ENCODE results near the gene HERC4.
"Not testable (repeated sequence)": the region's sequence is repeated elsewhere in the genome, so short reads cannot be mapped to it uniquely, and the experiment has no call there.

Gene HERC4

DNA sequence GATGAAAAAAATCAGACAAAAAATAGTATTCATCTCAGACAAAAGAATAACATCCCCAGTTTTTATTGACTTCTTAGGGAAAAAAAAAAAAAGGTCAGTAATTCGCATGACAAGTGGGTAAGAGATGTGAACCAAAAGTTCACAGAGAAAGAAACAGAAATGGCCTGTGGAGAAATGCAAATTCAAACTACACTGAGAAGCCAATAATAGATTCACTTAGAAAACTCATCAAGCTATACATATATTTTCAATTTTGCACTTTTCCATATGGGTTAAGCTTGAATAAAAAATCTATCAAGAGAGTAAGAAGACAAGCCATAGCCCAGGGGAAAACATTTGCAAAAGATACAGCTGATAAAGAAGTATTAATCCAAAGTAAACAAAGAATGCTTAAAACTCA lies 28.0 kb downstream of the HERC4 start:
- DNase-seq = no peak

DNA sequence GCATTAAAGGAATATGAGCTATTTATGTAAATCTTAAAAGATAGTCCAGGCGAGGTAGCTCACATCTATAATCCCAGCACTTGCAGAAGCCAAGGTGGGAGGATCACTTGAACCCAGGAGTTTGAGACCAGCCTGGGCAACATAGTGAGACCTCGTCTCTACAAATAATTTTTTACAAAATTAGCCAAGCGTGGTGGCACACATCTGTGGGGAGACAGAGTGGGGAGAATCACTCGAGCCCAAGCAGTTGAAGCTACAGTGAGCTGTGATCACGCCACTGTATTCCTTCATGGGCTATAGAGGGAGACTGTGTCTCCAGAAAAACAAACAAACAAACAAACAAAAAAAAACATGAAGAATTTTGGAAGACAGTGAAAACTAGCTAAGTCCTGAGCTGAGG lies 28.4 kb downstream of the HERC4 start:
- no peak for DNase-seq

DNA sequence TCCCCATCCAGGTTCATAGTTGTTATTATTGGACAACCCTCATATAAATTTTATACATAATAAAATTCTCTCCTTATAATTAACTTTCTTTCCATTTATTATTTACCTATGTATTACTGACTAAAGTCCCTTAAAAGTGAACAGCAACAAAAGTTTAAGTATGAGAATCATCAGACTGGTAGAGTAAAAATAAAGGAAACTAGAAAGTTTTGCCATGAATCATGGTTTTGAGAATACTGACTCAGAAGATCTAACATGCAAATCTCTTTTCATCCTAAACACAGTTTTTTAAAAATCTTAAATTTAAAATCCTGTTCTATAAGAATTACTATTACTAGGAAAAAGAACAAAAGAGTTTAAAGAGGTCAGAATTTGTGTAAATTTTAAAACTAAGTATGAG lies 32.1 kb downstream of the HERC4 start:
- DNase-seq = no peak

DNA sequence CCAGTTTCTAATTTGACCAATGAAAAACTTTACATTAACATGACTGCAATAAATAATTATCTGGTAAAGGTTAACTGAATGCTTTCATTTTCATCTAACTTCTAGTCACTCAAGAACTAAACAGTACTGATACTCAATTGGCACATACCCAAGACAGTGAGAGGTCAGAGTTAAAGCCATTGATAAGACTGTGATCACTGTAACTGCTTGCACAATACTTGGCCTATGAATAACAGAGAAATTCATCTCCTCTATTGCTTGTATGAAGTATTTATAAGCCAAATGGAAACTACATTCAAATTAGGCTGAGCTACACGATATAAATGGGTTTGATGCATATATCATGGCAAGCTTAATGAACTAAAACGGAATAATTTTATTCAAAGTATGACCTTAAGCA lies 43.0 kb downstream of the HERC4 start:
- no peak for DNase-seq

DNA sequence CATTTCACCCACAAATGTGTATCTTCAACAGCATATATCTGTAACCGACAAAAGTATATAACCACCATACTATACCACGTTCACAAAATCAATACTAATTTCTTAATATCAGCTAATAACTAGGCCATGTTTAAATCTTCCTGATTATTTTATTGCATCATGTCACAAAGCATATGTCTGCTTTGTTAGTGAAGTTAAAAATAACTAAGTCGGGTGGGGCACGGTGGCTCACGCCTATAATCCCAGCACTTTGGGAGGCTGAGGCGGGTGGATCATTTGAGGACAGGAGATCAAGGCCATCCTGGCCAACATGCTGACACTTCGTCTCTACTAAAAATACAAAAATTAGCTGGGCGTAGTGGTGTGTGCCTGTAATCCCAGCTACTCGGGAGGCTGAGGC lies 47.7 kb downstream of the HERC4 start:
- no peak for DNase-seq

DNA sequence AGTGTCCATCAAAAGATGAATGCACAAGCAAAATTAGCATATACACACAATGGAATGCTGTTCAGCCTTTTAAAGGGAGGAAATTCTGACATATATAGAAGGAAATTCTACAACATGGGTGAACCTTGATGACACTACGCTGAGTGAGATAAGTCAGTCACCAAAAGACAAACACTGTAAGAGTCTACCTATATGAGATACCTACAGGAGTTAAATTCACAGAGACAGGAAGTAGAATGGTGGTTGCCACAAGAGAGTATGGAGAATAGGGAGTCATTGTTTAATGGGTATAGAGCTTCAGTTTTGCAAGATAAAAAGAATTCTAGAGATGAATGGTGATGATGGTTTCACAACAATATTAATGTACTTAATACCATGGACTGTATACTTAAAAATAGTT lies 51.8 kb downstream of the HERC4 start:
- no peak for DNase-seq

DNA sequence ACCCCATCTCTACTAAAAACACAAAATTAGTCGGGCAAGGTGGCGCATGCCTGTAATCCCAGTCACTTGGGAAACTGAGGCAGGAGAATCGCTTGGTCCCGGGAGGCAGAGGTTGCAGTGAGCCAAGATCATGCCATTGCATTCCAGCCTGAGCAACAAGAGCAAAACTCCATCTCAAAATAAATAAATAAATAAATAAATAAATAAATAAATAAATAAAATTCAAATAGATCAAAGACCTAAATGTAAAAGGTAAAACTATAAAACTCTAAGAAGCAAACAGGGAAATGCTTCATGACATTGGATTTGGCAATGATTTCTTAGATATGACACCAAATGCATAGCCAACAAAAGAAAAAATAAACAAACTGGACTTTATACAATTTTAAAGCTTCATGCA lies 52.8 kb downstream of the HERC4 start:
- not testable (repeated sequence) for DNase-seq

DNA sequence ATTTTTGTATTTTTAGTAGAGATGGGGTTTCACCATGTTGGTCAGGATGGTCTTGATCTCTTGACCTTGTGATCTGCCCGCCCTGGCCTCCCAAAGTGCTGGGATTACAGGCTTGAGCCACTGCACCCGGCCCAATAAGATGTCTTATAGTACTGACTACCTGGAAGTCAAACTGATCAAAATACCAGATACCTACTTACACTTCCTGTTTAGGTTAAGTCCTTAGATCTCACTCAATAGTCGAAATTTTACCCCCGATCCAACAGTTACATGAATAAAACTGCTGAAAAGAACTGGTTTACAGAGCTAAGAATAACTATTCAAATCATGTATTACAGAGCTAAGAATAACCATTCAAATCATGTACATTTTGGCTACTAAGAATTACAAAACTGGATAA lies 58.6 kb downstream of the HERC4 start:
- DNase-seq = not testable (repeated sequence)

DNA sequence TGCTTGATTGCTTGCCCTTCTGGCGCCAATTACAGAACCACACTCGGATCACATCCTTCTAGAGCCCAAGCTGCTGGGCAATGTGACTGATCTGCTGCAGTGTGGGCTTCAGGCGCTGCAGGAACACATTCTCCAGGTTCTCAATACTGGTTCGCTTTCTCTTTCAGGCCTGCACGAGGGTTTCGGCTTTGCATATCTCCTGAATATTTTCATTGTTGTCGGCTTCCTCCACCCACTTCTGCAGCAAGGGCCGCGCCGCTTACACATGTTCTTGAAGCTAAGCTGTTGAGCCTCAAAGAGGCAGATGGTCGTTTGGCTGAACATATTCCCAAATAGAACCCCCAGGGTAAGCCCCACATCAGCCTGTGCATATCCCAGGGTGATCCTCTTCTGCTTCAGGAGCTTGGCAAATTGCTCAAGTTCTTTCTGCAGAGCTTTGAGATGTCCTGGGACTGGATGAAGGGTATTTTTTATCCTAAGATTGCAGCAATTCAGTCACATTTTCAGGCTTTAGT lies 64.6 kb downstream of the HERC4 start:
- no peak for DNase-seq

DNA sequence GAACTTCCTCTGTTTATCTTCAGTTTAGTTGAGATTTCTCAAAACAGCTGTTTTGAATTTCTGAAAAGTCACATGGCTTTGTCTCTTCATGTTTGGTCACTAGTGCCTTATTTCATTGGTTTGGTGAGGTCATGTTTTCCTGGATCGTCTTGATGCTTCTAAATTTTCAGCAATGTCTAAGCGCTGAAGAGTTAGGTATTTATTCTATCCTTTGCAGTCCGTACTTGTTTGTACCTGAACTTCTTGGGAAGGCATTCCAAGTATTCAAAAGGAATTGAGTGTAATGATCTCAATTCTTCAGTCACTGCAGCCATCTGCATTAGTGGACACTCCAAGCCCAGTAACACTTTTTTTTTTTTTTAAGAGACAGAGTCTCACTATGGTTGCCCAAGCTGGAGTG lies 67.7 kb downstream of the HERC4 start:
- DNase-seq = no peak

DNA sequence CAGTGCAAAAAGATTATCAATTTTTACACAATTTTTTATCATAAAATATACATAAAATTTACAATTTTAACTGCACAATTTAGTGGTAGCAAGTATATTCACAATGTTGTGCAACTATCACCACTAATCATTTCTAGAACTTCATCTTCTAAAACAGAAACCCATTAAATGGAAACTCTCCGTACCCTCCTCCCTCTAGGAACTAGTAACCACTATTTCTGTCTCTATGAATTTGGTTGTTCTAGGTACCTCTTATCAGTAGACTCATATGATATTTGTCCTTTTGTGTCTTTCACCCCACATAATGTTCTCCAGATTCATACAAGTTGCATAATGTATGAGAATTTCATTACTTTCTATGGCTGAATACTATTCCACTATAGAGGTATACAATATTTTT lies 73.5 kb downstream of the HERC4 start:
- DNase-seq = no peak

DNA sequence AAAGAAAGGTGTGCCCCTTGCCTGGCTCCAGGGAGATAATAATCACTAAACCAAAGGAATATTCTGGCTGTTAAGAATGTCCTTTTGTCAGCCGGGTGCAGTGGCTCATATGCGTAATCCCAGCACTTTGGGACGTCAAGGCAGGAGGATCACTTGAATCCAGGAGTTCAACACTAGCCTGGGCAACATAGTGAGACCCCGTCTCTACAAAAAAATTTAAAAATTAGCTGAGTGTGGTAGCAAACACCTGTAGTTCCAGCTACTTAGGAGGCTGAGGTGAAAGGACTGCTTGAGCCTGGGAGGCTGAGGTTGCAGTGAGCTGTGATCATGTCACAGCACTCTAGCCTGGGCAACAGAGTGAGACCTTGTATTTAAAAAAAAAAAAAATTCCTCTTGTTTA lies 74.1 kb downstream of the HERC4 start:
- no peak for DNase-seq

DNA sequence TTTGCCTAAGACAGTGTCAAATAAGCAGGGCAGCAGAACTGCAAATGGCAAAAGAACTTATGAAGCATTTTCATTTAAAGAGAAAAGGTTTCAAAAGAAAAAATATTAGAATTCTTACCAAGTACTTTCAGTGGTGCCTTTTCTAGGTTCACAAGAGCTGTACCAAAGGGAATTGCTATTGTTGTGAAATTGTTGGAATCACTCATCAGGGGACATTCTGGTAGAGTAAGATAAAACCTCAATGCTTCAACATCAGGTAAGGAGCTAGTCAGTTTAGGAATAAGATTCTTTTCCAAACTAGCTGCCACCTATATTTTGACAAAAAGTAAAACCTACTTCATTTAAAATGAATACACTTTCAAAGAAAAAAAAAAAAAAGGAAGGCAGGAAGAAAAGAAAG lies 85.0 kb downstream of the HERC4 start:
- DNase-seq = no peak

DNA sequence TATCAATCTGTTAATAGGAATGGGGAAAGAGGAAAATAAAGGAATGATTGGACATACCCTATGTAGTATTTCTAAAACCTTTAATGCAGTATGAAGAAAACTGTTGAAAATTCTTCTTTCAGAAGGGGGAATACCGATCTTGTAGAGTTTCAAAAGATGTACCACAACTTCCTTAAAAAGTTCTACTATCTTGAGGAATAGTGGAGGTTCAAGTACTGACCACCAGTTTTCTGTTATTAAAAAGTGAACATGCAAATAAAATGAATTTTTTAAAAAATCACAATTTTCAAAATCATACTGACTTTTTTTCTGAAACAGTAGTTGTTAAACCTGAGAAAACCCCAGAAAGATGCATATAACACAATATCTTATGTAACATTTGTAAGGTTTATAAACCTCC lies 86.5 kb downstream of the HERC4 start:
- no peak for DNase-seq

DNA sequence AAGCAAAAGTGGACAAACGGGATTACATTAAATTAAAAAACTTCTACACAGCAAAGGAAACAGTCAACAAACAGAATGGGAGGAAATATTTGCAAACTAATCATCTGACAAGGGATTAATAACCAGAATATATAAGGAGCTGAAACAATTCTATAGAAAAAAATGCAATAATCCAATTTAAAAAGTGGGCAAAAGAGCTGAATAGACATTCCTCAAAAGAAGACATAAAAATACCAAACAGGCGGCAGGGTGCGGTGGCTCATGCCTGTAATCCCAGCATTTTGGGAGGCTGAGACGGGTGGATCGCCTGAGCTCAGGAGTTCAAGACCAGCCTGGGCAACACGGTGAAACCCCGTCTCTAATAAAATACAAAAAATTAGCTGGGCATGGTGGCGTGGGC lies 92.5 kb downstream of the HERC4 start:
- DNase-seq = not testable (repeated sequence)

DNA sequence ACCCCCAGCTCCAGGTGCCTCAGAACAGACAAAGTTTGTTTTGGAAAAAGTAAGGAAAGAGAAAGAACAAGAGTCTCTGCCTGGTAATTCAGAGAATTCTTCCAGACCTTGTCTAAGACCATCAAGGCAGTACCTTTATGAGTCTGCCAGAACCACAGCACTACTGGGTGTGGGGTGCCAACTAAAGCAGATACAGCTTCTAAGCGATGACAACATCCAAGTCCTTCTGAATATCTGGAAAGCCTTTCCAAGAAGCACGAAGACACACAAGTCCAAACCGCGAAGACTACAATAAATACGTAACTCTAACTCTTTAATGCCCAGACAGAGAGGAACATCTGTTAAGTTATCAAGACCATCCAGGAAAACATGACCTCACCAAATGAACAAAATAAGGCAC lies 96.3 kb downstream of the HERC4 start:
- DNase-seq = no peak

DNA sequence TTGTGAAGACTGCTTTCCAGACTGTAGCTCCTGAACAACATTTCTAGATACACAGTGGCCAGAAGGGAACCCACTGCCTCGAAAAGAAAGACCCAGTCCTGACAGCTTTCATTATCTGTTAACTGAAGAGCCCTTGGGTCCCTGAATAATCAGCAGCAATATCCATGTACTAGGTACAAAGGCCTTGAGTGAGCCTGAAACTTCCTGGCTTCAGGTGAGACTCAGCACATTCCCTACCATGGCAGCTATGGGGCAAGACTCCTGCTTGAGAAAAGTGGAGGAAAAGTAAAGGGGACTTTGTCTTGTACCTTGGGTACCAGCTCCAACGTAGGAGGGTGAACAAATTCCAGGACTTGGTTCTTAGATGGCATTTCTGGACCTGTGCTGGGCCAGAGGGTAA lies 97.8 kb downstream of the HERC4 start:
- DNase-seq = no peak

DNA sequence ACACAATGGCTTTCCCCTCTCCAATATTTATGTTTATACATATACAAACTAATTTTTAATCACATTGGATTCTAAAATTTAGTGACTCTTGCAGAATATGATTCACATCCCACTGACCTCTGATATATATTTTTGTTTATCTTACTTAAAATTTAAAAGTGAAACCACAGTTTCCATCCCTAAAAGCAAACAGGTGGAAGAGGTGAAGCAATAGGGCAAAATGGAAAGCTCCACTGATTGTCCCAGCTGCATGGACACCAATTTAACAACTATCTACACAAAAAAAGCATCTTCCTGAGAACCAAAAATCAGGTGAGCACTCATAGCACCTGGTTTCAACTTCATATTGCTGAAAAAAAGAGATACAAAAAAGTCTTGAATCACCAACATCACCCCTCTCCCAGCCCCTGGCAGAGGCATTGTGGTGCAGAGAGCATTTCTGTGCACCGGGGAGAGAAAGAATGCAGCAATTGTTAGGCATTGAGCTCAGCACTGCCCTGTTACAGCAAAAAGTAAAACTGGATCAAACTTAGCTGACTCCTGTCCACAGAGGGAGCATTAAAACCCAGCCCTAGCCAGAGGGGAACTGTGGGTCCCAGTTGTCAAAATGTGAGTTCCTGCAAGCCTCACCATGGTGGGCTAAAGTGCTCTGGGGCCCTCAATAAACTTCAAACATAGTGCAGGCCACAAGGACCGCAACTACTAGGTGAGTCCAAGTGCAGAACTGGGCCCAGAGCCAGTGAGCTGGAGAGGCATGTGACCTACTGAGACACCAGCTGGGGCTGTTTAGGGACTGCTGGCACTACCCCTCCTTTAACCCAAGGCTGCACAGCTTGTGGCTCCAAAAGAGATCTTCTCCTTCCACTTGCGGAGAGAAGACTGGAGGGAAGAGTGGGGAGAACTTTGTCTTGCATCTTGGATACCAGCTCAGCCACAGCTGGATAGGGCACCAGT lies 98.5 kb downstream of the HERC4 start:
- DNase-seq = no peak

DNA sequence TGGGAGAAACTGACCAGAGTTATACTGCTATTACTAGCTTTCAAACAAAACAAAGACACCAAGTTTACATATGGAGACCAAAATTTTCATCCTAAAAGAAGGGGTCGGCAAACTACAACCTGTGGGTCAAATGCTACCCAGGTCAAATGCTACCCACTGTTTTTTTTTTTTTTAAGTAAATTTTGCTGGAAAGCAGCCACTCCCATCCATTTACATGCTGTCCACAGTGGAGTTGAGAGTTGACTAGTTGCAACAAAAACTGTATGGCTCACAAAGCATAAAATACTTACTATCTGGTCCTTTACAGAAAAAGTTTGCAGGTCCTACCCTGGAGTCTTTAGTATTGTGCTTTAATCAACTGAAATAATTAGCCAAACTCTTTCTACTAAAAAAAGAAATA lies 99.2 kb downstream of the HERC4 start:
- DNase-seq = no peak

DNA sequence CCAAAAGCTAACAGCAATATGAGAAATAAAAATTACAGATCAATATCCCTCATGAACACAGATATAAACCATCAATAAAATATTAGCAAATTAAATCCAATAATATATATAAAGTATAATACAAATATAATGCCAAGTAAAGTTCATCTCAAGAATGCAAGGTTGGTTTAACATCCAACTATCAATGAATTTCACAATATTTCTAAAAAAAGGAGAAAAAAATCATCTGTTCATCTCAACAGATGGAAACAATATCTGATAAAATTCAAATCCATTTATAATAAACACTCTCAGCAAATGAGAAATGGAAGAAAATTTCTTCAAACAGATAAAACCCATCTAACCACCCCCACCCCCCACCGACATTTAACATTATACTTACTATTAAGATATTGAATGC lies 103.8 kb downstream of the HERC4 start:
- DNase-seq = no peak

DNA sequence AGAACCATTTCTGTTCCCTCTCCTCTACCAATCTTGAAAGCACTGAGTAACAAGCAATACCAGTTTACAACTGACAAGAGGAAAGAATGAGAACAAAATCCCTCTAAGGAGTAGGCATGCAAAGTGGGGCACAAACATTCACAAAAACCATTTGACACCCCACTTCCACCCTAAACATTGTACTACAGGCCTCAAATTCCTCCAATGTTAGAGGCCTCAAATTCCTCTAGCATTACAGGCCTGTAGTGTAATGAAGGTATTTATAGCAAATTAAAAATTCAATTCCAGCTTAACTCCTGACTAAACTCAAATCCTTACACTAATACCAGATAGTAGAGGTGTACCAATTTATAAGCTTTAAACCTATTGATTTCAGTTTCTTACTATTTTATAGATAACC lies 105.2 kb downstream of the HERC4 start:
- no peak for DNase-seq

DNA sequence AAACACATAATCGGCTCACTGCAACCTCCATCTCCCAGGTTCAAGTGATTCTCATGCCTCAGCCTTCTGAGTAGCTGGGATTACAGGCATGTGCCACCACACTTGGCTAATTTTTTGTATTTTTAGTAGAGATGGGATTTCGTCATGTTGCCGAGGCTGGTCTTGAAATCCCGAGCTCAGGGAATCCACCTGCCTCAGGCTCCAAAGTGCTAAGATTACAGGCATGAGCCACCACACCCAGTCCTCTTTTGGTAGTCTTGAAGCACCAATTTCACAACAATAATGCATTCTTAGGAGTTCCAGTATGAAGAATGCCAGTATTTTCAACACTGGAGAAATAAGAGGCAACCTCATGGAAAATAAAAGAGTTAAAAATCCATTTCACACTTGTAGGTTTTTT lies 109.0 kb downstream of the HERC4 start:
- DNase-seq = not testable (repeated sequence)

DNA sequence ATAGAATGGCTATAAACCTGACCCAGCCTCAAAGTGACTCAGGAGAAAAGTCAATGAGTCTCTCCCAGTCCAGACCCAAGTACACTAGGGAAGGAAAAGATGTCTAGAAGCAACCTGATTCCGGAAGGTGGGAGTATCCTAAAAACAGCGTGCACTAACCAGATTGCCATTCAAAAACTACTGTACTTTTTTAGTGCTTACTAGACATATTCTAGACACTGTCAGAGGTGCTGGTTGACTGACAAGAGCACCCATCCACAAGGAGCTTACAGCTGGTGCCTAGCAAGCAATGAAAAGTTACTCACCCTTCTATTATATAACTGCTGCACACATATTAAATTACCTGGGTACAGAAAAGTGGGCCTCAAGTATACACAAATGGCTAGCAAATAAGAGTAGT lies 109.6 kb downstream of the HERC4 start:
- no peak for DNase-seq

DNA sequence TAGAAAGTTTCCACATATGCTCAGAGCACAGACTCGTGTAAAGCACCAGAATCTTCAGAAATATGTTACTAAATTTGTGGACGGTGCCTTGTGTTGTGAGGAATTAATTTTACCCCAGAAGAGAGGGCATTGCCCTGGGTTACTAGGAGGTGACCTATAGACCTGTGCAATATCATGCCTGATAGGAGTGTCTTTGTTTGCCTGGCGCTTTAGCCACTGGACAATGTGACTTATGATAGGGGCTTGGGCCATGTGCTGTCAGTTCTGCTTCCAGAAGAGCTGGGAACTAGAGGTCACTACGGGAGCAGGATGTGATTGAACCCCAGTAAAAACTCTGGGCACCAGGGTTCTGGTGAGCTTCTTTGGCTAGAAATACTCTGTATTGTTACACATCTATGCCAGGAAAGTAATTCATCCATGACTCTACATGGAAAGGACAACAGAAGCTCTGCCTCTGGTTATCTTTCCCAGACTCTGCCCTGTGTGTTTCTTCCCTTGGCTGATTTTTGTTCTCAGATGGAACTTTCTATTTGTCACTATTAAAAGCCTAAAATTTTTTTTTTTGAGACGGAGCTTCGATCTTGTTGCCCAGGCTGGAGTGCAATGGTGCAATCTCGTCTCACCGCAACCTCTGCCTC lies 115.1 kb downstream of the HERC4 start:
- no peak for DNase-seq

Data from cortex of kidney (tissue), 1 donor.